ENCODE data around the gene EYA4. TPM values are rescaled to one million over a fixed set of nuclear protein-coding genes. Genes with fewer than 3 reads are reported as not detected.

Gene EYA4
- total and polyA plus RNA-seq, 3 donors from 2014 or later: 8.1 to 11.3 (median 10.7) TPM

DNA sequence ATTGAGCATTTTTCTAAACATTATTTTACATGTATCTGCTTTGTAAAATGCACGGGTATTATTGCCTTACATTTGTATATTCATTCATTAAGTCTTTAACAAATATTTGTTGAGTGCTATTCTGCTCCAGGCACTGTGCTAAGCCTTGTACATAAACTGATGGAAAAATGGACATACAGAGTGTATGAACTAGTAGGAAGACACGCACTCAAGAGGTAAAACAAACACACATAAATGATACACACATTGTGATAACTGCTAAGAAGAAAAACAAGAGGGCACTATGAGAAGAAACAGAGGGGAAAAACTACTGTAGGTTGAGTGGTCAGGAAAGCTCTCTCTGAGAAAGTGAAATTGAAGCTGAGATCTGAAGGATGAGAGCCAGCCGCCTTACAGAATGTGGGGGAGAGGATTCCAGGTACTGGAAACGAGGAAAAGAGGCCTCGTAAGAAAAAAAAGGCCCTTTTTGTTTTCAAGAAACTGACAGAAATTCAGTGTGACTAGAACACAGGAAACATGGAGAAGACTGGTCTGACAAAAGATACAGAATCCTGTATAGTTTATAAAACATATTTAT is 117.5 kb downstream of the EYA4 start:
- Histone ChIP-seq H3K4me1 (no peaks in the 10 kb centered on the region), H3K27ac (no peak overlapping the region), H3K9me3 (no peaks in the 10 kb centered on the region), H3K36me3 (ENCODE audit: low read depth, missing control alignments) (no peaks in the 10 kb centered on the region), H3K4me3 (no peak overlapping the region), H3K27me3 (no peaks in the 10 kb centered on the region)
- TF ChIP-seq, protein P1, sequence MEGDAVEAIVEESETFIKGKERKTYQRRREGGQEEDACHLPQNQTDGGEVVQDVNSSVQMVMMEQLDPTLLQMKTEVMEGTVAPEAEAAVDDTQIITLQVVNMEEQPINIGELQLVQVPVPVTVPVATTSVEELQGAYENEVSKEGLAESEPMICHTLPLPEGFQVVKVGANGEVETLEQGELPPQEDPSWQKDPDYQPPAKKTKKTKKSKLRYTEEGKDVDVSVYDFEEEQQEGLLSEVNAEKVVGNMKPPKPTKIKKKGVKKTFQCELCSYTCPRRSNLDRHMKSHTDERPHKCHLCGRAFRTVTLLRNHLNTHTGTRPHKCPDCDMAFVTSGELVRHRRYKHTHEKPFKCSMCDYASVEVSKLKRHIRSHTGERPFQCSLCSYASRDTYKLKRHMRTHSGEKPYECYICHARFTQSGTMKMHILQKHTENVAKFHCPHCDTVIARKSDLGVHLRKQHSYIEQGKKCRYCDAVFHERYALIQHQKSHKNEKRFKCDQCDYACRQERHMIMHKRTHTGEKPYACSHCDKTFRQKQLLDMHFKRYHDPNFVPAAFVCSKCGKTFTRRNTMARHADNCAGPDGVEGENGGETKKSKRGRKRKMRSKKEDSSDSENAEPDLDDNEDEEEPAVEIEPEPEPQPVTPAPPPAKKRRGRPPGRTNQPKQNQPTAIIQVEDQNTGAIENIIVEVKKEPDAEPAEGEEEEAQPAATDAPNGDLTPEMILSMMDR (IDR thresholded peaks at IDR 0.05): no peak
- no peak for TF ChIP-seq POLR2A (IDR thresholded peaks at IDR 0.05)
- no peak for DNase-seq
- WGBS, 2 donors: 48 to 58% methylated on average over 5 of the region's 5 CpGs
- intact Hi-C loops (cut with DNase I; ENCODE audit: low total_unique reads): no loop called here

DNA sequence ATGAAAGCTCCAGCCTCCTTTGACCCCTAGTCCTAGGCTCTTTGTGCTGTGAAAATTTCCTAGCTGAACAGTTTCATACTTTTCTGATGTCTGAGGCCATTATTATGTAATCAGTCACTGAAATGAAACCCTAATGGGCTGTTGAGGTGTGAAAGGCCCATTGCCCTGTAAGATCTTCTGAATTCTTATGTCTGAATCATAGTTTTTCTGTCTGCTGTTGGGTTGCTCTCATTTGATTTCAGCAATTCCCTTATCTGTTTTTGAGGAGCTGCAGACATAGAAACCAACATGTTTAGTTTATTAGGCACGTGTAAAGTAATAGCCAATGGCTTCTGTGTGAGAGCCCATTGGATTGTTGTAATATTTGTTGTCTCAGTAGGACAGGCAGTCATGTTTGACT is 118.1 kb downstream of the EYA4 start:
- Histone ChIP-seq H3K4me1 (no peaks in the 10 kb centered on the region), H3K4me3 (no peak overlapping the region), H3K27ac (no peak overlapping the region), H3K9me3 (no peaks in the 10 kb centered on the region), H3K36me3 (ENCODE audit: low read depth, missing control alignments) (no peaks in the 10 kb centered on the region), H3K27me3 (no peaks in the 10 kb centered on the region)
- WGBS, 2 donors: 68 to 72% methylated on average over 1 of the region's 1 CpG
- no peak for DNase-seq
- TF ChIP-seq, protein P1 (IDR thresholded peaks at IDR 0.05): no peak
- TF ChIP-seq POLR2A (IDR thresholded peaks at IDR 0.05): no peak
- intact Hi-C loops (cut with DNase I; ENCODE audit: low total_unique reads): no loop called here

DNA sequence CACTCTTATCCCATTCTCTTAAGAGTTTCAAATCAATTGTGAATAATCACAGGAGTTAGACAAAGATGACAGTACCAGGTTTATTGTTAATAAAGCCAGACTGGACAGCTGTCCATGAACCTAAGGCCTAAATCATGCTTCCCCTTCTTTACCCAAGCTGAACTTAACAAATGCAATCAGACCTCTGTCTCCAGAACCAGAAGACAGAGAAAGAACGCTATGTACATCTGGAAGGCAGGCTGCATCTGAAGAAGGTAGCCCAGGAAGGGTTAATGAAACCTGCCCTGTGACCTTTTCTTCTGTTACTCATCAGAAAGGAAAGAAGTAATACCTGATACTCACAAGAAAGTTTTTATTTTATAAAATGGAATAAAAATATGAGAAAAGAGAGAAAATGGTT is 118.6 kb downstream of the EYA4 start:
- WGBS, 2 donors: 95 to 100% methylated on average over 1 of the region's 1 CpG
- no peak for TF ChIP-seq POLR2A (IDR thresholded peaks at IDR 0.05)
- TF ChIP-seq, protein P1 (IDR thresholded peaks at IDR 0.05): no peak
- no peak for DNase-seq
- H3K36me3 ChIP-seq (ENCODE audit: low read depth, missing control alignments): no peaks in the 10 kb centered on the region
- no peaks in the 10 kb centered on the region for H3K4me1 ChIP-seq
- H3K9me3 ChIP-seq: no peaks in the 10 kb centered on the region
- H3K27ac ChIP-seq: no peak overlapping the region
- intact Hi-C loops (cut with DNase I; ENCODE audit: low total_unique reads): no loop called here
- H3K4me3 ChIP-seq: no peak overlapping the region
- no peaks in the 10 kb centered on the region for H3K27me3 ChIP-seq

DNA sequence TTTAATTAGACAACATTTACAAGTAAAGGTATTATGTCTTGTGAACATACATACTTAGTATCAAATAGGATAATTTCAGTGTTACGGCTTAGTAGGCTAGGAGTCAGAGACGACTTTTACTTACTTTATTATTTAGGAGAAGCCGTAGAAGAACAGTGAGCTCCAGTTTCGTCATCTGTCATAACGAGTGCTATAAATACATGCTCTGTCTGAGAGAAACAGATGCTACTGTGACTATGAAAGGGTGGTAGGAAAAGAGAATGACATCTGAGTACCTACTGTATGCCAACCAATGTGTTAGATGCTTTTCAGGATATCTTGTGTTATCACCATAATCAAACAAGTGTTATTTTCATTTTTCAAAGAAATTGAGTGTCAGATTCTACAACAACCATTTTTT is 119.0 kb downstream of the EYA4 start:
- no peak for DNase-seq
- H3K9me3 ChIP-seq: no peaks in the 10 kb centered on the region
- H3K27ac ChIP-seq: no peak overlapping the region
- no peak overlapping the region for H3K4me3 ChIP-seq
- TF ChIP-seq, protein P1 (IDR thresholded peaks at IDR 0.05): no peak
- TF ChIP-seq POLR2A (IDR thresholded peaks at IDR 0.05): no peak
- intact Hi-C loops (cut with DNase I; ENCODE audit: low total_unique reads): no loop called here
- WGBS, 2 donors: 88 to 89% methylated on average over 5 of the region's 5 CpGs
- no peaks in the 10 kb centered on the region for H3K4me1 ChIP-seq
- no peaks in the 10 kb centered on the region for H3K27me3 ChIP-seq
- H3K36me3 ChIP-seq (ENCODE audit: low read depth, missing control alignments): no peaks in the 10 kb centered on the region

DNA sequence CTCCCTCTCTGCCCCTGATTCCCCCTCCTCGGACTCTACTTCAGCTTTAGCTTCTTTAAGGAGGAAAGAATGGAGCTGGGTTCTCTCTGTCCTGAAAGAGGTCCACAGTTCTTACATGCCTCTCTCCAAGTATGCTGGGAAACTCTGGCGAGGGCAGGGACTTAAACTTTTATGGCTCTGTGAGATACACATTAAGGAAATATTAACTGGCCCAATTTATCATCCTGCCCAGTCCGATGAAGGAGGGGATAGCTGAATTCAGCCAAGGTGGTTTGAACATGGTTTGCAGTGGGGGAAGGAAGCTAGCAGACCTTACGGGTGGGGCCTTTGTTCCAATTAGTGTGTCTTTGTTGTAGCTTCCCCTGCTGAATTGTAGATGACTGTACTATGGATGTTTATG is 121.7 kb downstream of the EYA4 start:
- H3K27me3 ChIP-seq: no peaks in the 10 kb centered on the region
- H3K9me3 ChIP-seq: no peaks in the 10 kb centered on the region
- 76 to 88% methylated on average over 4 of the region's 4 CpGs for WGBS, 2 donors
- TF ChIP-seq POLR2A (IDR thresholded peaks at IDR 0.05): no peak
- TF ChIP-seq, protein P1 (IDR thresholded peaks at IDR 0.05): no peak
- no peak overlapping the region for H3K27ac ChIP-seq
- no peaks in the 10 kb centered on the region for H3K36me3 ChIP-seq (ENCODE audit: low read depth, missing control alignments)
- no peak overlapping the region for H3K4me3 ChIP-seq
- H3K4me1 ChIP-seq: no peaks in the 10 kb centered on the region
- DNase-seq: no peak
- intact Hi-C loops (cut with DNase I; ENCODE audit: low total_unique reads): no loop called here
